Inflammatory macrophage (primary cell): Measurements from ENCODE around the gene MYOM1.
"Not testable (repeated sequence)": the region's sequence is repeated elsewhere in the genome, so short reads cannot be mapped to it uniquely, and the experiment has no call there.

Experiments used
- DNase-seq, 2 donors: peaks; one replicate each; pipeline ENCODE4 v3.0.0-alpha.2; 2020 to 2022

The MYOM1 gene

DNA sequence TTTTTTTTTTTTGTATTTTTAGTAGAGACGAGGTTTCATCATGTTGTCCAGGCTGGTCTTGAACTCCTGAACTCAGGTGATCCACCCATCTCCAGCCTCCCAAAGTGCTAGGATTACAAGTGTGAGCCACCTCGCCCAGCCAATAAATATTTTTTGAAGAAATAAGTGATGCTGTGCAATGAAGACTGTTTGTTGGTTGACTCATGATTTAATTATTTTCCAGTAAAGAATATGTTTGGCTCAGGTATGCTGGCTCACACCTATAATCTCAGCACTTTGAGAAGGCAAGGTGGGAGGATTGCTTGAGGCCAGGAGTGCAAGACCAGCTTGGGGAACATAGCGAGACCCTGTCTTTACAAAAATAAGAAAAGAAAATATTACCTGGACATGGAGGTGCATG is 165.0 kb downstream of the MYOM1 start:
- no peak for DNase-seq

- no peak for DNase-seq
These were observed 165.6 kb downstream of the MYOM1 start for GRCh38 chr18:3054214-3054613.

GRCh38 chr18:3053081-3053480 is 166.7 kb downstream of the MYOM1 start:
- no peak for DNase-seq

DNA sequence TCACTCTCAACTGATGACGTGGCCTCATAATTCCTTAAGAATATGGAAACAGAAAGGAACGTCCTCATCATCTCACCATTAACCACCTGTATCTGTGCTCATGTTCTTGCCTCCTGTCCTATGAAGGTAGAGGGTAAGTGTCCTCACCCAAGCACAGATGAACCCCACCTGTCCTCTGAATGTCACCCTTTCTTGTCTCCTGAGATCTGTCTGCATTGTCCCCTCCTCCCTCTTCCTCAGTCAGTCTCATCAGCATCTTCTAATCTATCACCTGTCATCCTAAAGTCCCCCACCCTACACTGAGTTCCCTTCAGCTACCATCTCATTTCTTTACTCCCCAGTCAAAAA is 167.4 kb downstream of the MYOM1 start:
- DNase-seq = no peak

- peak; percentile 16 to 67 for DNase-seq
These were observed 167.9 kb downstream of the MYOM1 start for GRCh38 chr18:3051718-3052410.

- not testable (repeated sequence) for DNase-seq
These were observed 169.8 kb downstream of the MYOM1 start for GRCh38 chr18:3049897-3050454.

- DNase-seq = no peak
These were observed 170.9 kb downstream of the MYOM1 start for GRCh38 chr18:3048820-3049349.

- no peak for DNase-seq
These were observed 171.6 kb downstream of the MYOM1 start for GRCh38 chr18:3048121-3048520.

DNA sequence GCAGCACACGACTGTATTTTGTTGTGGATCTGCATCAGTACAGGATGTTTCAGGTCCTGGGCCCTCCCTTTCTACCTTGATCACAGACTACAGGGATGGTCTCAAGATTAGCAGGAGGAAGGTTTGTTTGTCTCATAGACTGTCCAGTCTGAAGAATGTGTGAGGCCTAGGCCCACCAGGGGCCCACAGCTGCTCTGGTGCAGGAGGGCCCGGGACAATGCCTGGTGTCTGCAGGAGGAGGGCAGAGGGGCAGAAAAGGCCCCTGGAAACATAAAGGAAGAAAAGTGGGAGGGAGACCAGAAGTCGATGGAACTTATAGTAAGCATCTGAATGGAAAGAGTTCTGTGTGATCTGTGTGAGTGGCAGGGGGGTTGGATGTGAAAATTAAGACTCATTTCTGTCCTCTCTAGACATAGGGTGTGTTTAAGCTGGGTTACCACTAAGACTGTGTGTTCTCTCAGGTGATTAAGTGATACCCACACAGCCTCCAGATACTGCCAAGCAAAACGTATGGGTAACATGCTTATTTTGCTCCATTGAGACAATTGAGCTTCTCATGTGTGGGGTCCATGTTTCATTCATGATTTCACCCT is 173.5 kb downstream of the MYOM1 start:
- DNase-seq = no peak

GRCh38 chr18:3044931-3045698 is 174.7 kb downstream of the MYOM1 start:
- DNase-seq = peak; percentile 36 to 52

DNA sequence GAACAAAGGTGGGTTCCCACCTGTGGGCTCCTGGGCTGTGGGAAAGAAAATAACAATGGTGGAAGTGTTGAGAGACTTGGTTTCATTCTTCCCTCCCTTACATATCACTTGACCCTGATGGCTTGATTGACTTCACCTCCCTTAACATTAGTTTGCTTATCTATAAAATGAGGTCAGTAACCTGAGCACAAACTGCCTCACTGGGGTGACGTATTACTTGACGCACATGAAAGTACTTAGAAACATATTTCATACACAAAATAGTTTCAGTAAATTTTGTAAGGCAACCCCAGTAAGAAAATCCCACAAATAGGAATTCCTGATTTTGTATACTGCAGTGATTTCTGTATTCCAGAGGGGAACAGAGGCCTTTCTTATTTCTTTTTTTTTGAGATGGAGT is 177.4 kb downstream of the MYOM1 start:
- no peak for DNase-seq

DNA sequence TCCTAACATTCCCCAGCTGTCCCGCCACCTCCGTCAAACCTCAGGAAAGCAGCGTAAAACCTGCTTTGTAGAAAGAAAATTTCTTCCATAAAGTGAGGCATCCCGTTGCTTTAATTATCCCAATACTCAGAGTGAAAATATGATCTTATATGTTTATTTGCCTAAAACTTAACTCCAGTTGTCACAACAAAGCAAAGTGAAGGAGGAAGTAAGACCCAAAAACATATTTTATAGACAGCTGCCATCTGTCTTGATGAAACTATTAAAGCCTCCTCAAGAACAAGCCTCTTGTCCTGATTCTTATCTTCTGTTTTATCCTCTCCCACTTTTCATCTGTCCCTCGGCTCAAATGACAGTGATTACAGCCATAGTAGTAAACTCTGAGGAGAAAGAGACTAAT is 177.9 kb downstream of the MYOM1 start:
- DNase-seq = no peak

GRCh38 chr18:3040881-3041280 is 178.9 kb downstream of the MYOM1 start:
- DNase-seq = no peak

- no peak for DNase-seq
These were observed 179.6 kb downstream of the MYOM1 start for GRCh38 chr18:3040173-3040572.

- DNase-seq = peak; percentile 85
These were observed 182.3 kb downstream of the MYOM1 start for GRCh38 chr18:3037423-3037915.

- DNase-seq = no peak
These were observed 183.7 kb downstream of the MYOM1 start for GRCh38 chr18:3036108-3036507.

DNA sequence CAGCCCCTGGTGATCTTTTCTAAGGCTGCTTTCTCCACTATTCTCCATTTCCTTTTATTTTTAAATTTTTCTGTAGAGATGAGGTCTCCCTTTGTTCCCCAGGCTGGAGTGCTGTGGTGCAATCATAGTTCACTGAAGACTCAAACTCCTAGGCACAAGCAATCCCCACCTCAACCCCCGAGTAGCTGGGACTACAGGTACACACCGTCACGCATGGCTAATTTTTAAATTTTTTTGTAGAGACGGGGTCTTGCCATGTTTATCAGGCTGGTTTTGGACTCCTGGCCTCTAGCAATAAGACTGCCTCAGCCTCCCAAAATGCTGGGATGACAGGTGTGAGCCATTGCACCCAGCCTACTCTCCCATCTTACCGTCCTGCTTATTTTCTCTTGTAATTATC is 184.1 kb downstream of the MYOM1 start:
- DNase-seq = no peak

DNA sequence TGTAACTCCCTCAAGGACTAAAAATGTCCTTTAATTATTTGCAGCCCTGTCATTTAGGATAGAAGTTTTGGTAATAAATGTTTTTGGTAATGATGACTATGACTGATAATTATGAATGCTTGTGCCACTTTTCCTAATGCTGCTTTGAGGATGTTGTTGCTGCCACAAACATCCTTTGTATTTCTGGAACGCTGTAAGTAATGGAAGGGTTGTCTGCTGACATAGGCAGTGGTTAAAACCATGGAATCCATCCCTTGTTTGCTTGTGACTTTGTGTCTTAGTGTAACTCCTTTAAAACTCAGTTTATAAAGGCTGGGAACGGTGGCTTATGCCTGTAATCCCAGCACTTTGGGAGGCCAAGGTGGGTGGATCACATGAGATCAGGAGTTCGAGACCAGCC is 187.0 kb downstream of the MYOM1 start:
- no peak for DNase-seq

DNA sequence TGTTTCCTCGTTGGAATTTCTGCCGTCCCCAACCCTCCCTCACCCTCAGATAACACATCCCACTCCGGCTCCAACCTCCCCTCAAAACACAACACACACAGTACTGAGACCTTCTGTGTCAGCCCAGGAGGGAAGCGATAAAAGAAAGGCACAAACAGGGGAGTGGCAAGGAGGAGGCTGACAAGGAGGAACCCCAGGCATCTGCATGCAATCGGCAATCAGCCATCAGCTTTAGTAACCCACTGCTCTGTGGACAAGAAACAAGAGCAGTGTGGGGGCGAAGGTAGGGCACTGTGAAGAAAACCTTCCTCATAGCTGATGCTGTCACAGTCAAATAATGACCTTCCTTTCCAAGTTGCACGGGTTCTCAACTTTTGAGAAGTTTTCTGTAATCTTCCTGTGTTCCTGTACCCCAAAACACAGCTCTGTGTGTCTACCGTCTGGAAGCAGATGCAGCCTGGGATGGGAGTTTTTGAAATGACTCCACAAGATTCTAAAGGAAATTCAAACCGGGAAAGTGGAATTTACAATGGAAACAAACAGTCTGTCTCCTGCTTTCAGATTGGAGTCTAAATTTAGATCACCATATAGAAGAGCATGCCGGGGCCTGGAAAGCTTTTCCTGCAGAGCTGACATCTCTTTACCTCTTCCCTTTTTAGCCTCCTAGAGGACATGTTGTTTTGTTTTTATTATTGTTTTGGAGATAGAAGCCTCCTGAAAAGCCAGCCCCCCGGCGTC is 190.4 kb downstream of the MYOM1 start:
- peak; percentile 70 to 78 for DNase-seq

DNA sequence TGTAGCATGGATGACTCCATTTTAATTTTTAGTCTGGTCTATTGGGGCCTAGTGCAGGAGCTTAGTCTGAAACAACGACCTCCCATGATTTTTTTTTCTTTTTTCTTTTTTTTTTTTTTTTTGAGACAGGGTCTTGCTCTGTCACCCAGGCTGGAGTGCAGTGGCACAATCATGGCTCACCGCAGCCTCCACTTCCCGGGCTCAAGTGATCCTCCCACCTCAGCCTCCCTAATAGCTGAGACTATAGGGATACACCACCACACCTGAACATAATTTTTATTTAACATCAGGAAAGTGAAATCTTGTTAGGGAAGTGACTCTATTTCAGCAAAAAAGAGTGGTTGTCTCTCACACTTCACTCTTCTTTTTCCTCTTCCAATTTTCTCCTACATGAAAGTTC is 191.7 kb downstream of the MYOM1 start:
- not testable (repeated sequence) for DNase-seq

- no peak for DNase-seq
These were observed 192.3 kb downstream of the MYOM1 start for GRCh38 chr18:3027370-3027891.

DNA sequence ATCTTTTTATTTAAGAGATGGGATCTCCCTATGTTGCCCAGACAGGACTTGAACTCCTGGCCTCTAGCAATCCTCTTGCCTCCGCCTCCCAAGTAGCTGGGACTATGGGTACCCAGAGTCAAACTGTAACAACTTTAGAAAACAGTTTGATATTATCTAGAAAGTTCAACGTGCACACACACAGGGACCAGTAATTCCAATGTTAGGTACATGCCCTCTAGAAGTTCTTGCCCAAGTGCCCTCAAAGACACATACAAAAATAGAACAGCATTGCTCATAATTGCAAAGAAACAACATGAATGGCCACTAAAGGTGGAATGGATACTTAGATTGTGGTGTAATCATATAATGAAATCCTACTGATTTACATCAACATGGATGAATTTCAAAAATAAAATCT is 194.2 kb downstream of the MYOM1 start:
- DNase-seq = no peak
